Spleen (tissue), 7 donors: ENCODE data around the gene PARD3B.

Experiments
- CTCF ChIP-seq, 11 experiments: fragments of 200-600 bp in 7 of 11; fragments of 450-650 bp in 4 of 11; sonication (generic) in 4 of 11; IDR thresholded peaks in 8 of 11; conservative IDR thresholded peaks in 3 of 11; 1 replicate in 7 of 11; 2 replicates in 4 of 11; pipeline versions ENCODE4 v1.4.0 to v1.8.0; 2016 to 2021; ENCODE audit warnings: antibody characterized with exemption in 11 of 11, inconsistent platforms in 4 of 11, mild to moderate bottlenecking in 1 of 11
- POLR2A ChIP-seq, 3 donors: fragments of 450-650 bp; IDR thresholded peaks; one replicate each; pipeline ENCODE4 v1.5.1; 2017; ENCODE audit warnings: antibody characterized with exemption in 3 of 3, mild to moderate bottlenecking in 1 of 3
- POLR2AphosphoS5 ChIP-seq, 3 donors: sonication (generic); formaldehyde crosslinking; IDR thresholded peaks; one replicate each; pipeline ENCODE4 v1.5.1; 2017; ENCODE audit warnings: antibody characterized with exemption in 3 of 3
- donor health status: DM: no; HTN: no; CAD: no; lungs with moderate emphysema.
- donor health status: DM: no; HTN: no; CAD: no.
- donor health status: DM: no; HTN: no; CAD: no.

GRCh38 chr2:205045706-205046105 lies 500.4 kb downstream of the PARD3B start:
- TF ChIP-seq POLR2AphosphoS5 (IDR thresholded peaks at IDR 0.05) (no peak), CTCF (IDR thresholded peaks at IDR 0.05 in 8 of 11, conservative IDR thresholded peaks at IDR 0.05 in 3 of 11) (no peak), POLR2A (IDR thresholded peaks at IDR 0.05) (no peak)
